Lung (tissue), 12 donors: ENCODE results near the gene PRXL2A. TPM values are rescaled to one million over a fixed set of nuclear protein-coding genes. Genes with fewer than 3 reads are reported as not detected.

ENCODE experiments used
- ATAC-seq: fragments of 200-7000 bp; cut with Tn5 transposase; one replicate; pipeline ENCODE4 v1.9.1; 2020; ENCODE audit warnings: moderate number of reproducible peaks; ENCODE audit not compliant: insufficient read depth, low FRiP score
- DNase-seq, 3 donors: peaks; one replicate each; pipeline ENCODE4 v3.0.0-alpha.2; 2013 to 2017
- H3K27ac ChIP-seq, 2 donors: one replicate each; pipeline ENCODE4 v1.5.1; 2013; ENCODE audit warnings: mild to moderate bottlenecking in 2 of 2, moderate library complexity in 2 of 2, control low read depth in 1 of 2, inconsistent platforms in 1 of 2, low read depth in 1 of 2, low read length in 1 of 2
- H3K27me3 ChIP-seq, 3 donors: one replicate each; pipeline ENCODE4 v1.5.1; 2013; ENCODE audit warnings: low read length in 2 of 3; ENCODE audit not compliant: control insufficient read depth in 3 of 3, insufficient read depth in 3 of 3
- H3K36me3 ChIP-seq, 4 donors: one replicate each; pipeline ENCODE4 v1.5.1; 2013; ENCODE audit warnings: low read length in 4 of 4, mild to moderate bottlenecking in 1 of 4, moderate library complexity in 1 of 4; ENCODE audit not compliant: control insufficient read depth in 4 of 4, insufficient read depth in 4 of 4
- H3K4me1 ChIP-seq, 5 donors: one replicate each; pipeline ENCODE4 v1.5.1; 2013; ENCODE audit warnings: low read length in 5 of 5, mild to moderate bottlenecking in 2 of 5, moderate library complexity in 1 of 5; ENCODE audit not compliant: control insufficient read depth in 5 of 5, insufficient read depth in 5 of 5
- H3K4me3 ChIP-seq: one replicate; pipeline ENCODE4 v1.5.1; 2013; ENCODE audit warnings: mild to moderate bottlenecking, control low read depth, moderate library complexity
- H3K9ac ChIP-seq, 2 donors: one replicate each; pipeline ENCODE4 v1.5.1; 2013; ENCODE audit warnings: low read length in 2 of 2, control low read depth in 1 of 2; ENCODE audit not compliant: insufficient read depth in 1 of 2
- H3K9me3 ChIP-seq, 4 donors: one replicate each; pipeline ENCODE4 v1.5.1; 2013; ENCODE audit warnings: low read length in 3 of 4, mild to moderate bottlenecking in 1 of 4, moderate library complexity in 1 of 4; ENCODE audit not compliant: control insufficient read depth in 4 of 4, insufficient read depth in 3 of 4
- CTCF ChIP-seq: IDR thresholded peaks from 2 replicates; pipeline ENCODE4 v1.5.1; 2012; ENCODE audit warnings: mild to moderate bottlenecking; ENCODE audit errors: control extremely low read depth, extremely low read depth
- WGBS, 2 donors: extraction: QIAGEN DNeasy Blood & Tissue Kit; methylation state at CpG; one replicate each; pipeline ENCODE4 v1.1.7; 2013; 5-methylcytosine and 5-hydroxymethylcytosine counted together
- polyA plus RNA-seq, 2 donors: library from polyadenylated mRNA; stranded (reverse); fragments of 200-250 nt; gene quantifications; one replicate each; pipeline ENCODE4 v1.2.1, GENCODE V29; 2013
- total RNA-seq, 2 donors: library from RNA; depleted of rRNA in 1 of 2; stranded (reverse); fragments of >200 nt in 1 of 2; gene quantifications; one replicate each; pipeline ENCODE4 v1.2.1, GENCODE V29; 2014 to 2021
- donor health status: control.
- donor health status: control.
- donor health status: Bipolar disorder and iron deficiency.
- donor health status: healthy.
- donor health status: DM: yes; HTN: yes; CAD: no.

PRXL2A gene
- total and polyA plus RNA-seq, 4 donors, result 18.2 to 59.5 (median 37.0) TPM

DNA sequence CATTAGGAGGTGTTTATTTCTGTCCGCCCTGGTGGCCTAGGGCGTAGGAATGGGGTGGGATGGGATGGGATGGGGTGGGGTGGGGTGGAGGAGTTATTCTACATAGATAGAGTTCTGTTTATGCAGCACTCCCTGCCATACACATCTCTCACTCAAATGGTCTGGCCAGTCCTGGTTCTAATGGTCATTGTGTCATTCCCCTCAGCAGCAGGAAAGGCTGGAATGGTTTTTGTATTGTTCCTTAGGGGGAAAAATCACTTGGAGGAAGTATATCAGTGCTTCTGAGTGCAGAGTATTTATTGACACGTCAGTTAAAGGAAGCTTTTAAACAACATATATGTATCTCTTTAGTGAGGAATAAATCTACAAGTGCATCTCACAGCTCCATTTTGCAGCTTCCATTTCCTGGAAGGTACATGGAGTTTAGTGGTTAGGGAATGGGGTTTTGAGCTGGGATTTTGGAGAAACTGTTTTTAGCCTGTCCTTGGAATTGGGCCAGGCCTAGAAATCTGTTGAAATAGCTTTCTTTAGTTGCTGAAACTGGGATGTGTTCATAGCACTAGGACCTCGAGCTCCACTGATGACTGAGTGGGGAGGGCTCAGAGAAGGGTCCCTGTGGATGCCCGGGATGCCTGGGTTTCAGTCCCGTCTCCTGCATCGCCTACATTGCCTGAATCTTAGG, 54.1 kb downstream of the PRXL2A start:
- H3K27ac ChIP-seq, result peak overlapping the region; percentile 68 to 96
- no peak overlapping the region for H3K9ac ChIP-seq
- no peak for ATAC-seq
- peaks cover 33 to 86% (median 59%) of the 10 kb centered on the region in 5 donors for H3K4me1 ChIP-seq
- H3K36me3 ChIP-seq, result peaks cover 0 to 4% (median 0%) of the 10 kb centered on the region in 4 donors
- DNase-seq, result peak in 2 of 3 donors; percentile 75 to 84
- WGBS, 2 donors, result 46 to 49% methylated on average over 7 of the region's 7 CpGs
- H3K27me3 ChIP-seq, result no peaks in the 10 kb centered on the region
- no peak overlapping the region for H3K4me3 ChIP-seq
- TF ChIP-seq CTCF, result no peak
- no peaks in the 10 kb centered on the region for H3K9me3 ChIP-seq

DNA sequence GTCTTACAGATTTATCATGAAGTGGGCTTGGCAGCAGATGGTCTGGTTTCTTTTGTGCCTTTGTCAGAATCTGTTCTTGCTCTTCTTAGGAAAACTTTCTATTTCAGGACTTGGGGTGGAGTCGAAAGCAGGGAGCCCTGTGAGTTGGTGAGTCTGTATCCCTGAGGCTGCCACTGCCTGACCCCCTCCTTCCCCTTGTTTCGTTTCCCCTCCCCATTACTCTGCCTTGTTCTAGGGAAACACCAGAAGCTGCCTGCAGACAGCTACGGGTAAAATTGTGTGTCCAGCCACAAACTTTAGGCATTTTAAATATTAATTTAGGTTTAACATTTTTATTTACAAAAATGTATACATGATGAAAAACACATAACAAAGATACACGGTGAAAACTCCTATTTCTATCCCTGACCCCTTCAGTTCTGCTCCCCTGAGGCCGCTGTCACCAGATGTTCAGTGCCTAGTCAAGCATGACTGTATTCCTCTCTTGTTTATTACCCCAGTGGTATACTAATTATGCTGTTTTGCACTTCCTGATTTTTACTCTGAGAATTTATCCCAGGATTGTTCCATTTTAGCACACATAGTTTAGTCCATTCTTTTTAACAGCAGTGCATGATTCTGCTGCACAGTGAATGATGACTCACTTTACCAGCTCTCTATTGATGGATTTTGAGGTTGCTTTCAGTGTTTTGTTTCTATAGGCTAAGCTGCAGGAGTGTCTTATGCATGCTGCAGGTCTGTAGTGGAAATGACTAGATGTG, 54.8 kb downstream of the PRXL2A start:
- no peak for TF ChIP-seq CTCF
- H3K4me1 ChIP-seq, result peaks cover 33 to 90% (median 60%) of the 10 kb centered on the region in 5 donors
- H3K27ac ChIP-seq, result peak overlapping the region; percentile 68 to 71
- H3K36me3 ChIP-seq, result peaks cover 0 to 4% (median 0%) of the 10 kb centered on the region in 4 donors
- 40% methylated on average over 5 of the region's 5 CpGs for WGBS, 2 donors
- no peak overlapping the region for H3K4me3 ChIP-seq
- ATAC-seq (no peak), DNase-seq (no peak)
- H3K9ac ChIP-seq, result no peak overlapping the region
- no peaks in the 10 kb centered on the region for H3K9me3 ChIP-seq
- no peaks in the 10 kb centered on the region for H3K27me3 ChIP-seq

DNA sequence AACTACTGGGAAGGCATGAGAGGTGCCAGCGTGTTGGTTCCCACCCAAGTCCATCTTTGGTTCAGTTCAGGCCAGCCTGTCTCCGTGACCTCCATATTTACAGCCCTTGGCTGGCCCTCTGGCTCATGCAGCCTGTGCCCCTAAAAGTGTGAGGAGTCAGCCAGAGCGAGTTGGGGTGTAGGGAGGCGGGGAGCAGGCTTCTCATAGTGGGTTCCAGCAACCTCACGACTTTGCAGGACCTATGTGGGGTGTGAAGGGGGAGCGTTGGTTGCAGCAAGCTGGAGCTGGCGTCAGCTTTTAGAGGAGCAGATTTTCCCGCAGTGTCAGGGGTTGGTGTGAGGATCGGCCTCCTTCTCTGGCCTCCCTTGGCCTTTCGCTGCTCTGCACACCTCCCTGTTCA, 55.5 kb downstream of the PRXL2A start:
- ATAC-seq (no peak), DNase-seq (no peak)
- Histone ChIP-seq H3K9me3 (no peaks in the 10 kb centered on the region), H3K9ac (no peak overlapping the region), H3K27ac (peak overlapping the region; percentile 52 to 87), H3K36me3 (peaks cover 0 to 4% (median 0%) of the 10 kb centered on the region in 4 donors), H3K4me3 (no peak overlapping the region), H3K27me3 (no peaks in the 10 kb centered on the region), H3K4me1 (peaks cover 33 to 87% (median 59%) of the 10 kb centered on the region in 5 donors)
- WGBS, 2 donors, result 82 to 87% methylated on average over 10 of the region's 10 CpGs
- no peak for TF ChIP-seq CTCF
